ENCODE measurements around the gene OLFML2B. TPM values are rescaled to one million over a fixed set of nuclear protein-coding genes. Genes with fewer than 3 reads are reported as not detected.

OLFML2B gene
- polyA plus RNA-seq, 1 of the 3 experiments (the other 2 are of a cell fraction), result 7.3 TPM

DNA sequence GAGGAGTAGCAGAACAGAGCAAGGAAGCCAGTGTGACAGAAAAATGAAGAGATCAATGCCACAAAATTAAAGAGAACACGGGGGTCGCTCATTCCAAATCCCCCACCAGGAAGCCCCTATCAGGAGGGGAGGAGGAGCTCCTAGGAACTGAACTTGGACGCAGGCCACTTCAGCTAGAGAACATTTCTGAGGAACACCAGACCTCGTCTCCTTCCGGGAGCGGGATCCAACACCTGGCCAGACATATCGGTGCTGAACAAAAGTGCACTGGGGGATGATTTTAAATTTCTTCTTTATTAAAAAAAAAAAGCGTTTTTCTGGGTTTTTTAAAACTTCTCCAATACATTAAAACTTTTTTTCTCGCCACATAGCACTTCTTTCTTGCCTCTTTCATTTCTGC lies 40.8 kb downstream of the OLFML2B start:
- CTCF ChIA-PET, result interaction anchor here (1.0 to 1.5 kb wide), 2 partner anchors 30 to 54 kb away, joined by 4 to 5 read pairs; no protein-coding TSS in a partner anchor

More for the DNA sequence above, 40.8 kb downstream of the OLFML2B start:
- Histone ChIP-seq H4K20me1 (ENCODE audit: insufficient read depth) (no peaks in the 10 kb centered on the region), H3K79me2 (ENCODE audit: insufficient read depth) (no peaks in the 10 kb centered on the region), H3K4me1 (ENCODE audit: control insufficient read depth in 1 of 2, insufficient read depth in 2 of 2, low read depth in 1 of 2, low read length in 1 of 2) (no peaks in the 10 kb centered on the region), H3K9me2 (no peaks in the 10 kb centered on the region), H3K27me3 (ENCODE audit: insufficient read depth) (no peaks in the 10 kb centered on the region), H3K4me3 (ENCODE audit: low read depth in 2 of 2, low read length in 1 of 2) (no peak overlapping the region), H3K9ac (no peak overlapping the region), H2AFZ (ENCODE audit: low read depth) (no peak overlapping the region), H3K36me3 (replicated peaks in 1 of 2; ENCODE audit: control insufficient read depth in 1 of 2, insufficient read depth in 2 of 2, low read length in 1 of 2) (no peaks in the 10 kb centered on the region), H3K9me3 (no peaks in the 10 kb centered on the region), H3K4me2 (no peak overlapping the region), H3K27ac (ENCODE audit: low read depth in 2 of 2, low read length in 1 of 2) (no peak overlapping the region), H3F3A (replicated peaks; ENCODE audit: insufficient read depth) (no peaks in the 10 kb centered on the region)
- POLR2A ChIA-PET, result no interaction called here
- TF ChIP-seq NFIC (IDR thresholded peaks at IDR 0.05; ENCODE audit: borderline replicate concordance) (no peak), TEAD4 (IDR thresholded peaks at IDR 0.05; ENCODE audit: borderline replicate concordance, insufficient read depth) (no peak), GATA2 (CRISPR knock-in tag; IDR thresholded peaks at IDR 0.05) (no peak), MXI1 (IDR thresholded peaks at IDR 0.05; ENCODE audit: low read depth, low read length) (no peak), JUND (IDR thresholded peaks at IDR 0.05) (no peak), EZH2phosphoT487 (IDR thresholded peaks at IDR 0.05; ENCODE audit: borderline replicate concordance, low read depth) (no peak), NRF1 (IDR thresholded peaks at IDR 0.05; ENCODE audit: low read depth, low read length) (no peak), SMC3 (IDR thresholded peaks at IDR 0.05; ENCODE audit: low read depth, low read length) (no peak), RCOR1 (IDR thresholded peaks at IDR 0.05; ENCODE audit: low read length) (no peak), EP300 (IDR thresholded peaks at IDR 0.05; ENCODE audit: borderline replicate concordance in 1 of 2, low read depth in 1 of 2, low read length in 1 of 2) (no peak), GABPA (IDR thresholded peaks at IDR 0.05; ENCODE audit: low read depth) (no peak), FOSL2 (IDR thresholded peaks at IDR 0.05; ENCODE audit: borderline replicate concordance, low read depth) (no peak), YY1 (IDR thresholded peaks at IDR 0.05; ENCODE audit: low read depth) (no peak), FOXM1 (IDR thresholded peaks at IDR 0.05; ENCODE audit: low read depth) (no peak)
- TF ChIP-seq, protein P1, sequence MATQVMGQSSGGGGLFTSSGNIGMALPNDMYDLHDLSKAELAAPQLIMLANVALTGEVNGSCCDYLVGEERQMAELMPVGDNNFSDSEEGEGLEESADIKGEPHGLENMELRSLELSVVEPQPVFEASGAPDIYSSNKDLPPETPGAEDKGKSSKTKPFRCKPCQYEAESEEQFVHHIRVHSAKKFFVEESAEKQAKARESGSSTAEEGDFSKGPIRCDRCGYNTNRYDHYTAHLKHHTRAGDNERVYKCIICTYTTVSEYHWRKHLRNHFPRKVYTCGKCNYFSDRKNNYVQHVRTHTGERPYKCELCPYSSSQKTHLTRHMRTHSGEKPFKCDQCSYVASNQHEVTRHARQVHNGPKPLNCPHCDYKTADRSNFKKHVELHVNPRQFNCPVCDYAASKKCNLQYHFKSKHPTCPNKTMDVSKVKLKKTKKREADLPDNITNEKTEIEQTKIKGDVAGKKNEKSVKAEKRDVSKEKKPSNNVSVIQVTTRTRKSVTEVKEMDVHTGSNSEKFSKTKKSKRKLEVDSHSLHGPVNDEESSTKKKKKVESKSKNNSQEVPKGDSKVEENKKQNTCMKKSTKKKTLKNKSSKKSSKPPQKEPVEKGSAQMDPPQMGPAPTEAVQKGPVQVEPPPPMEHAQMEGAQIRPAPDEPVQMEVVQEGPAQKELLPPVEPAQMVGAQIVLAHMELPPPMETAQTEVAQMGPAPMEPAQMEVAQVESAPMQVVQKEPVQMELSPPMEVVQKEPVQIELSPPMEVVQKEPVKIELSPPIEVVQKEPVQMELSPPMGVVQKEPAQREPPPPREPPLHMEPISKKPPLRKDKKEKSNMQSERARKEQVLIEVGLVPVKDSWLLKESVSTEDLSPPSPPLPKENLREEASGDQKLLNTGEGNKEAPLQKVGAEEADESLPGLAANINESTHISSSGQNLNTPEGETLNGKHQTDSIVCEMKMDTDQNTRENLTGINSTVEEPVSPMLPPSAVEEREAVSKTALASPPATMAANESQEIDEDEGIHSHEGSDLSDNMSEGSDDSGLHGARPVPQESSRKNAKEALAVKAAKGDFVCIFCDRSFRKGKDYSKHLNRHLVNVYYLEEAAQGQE (IDR thresholded peaks at IDR 0.05; ENCODE audit: low read depth, low read length), result no peak
- TF ChIP-seq, protein P2, sequence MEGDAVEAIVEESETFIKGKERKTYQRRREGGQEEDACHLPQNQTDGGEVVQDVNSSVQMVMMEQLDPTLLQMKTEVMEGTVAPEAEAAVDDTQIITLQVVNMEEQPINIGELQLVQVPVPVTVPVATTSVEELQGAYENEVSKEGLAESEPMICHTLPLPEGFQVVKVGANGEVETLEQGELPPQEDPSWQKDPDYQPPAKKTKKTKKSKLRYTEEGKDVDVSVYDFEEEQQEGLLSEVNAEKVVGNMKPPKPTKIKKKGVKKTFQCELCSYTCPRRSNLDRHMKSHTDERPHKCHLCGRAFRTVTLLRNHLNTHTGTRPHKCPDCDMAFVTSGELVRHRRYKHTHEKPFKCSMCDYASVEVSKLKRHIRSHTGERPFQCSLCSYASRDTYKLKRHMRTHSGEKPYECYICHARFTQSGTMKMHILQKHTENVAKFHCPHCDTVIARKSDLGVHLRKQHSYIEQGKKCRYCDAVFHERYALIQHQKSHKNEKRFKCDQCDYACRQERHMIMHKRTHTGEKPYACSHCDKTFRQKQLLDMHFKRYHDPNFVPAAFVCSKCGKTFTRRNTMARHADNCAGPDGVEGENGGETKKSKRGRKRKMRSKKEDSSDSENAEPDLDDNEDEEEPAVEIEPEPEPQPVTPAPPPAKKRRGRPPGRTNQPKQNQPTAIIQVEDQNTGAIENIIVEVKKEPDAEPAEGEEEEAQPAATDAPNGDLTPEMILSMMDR (IDR thresholded peaks at IDR 0.05), result no peak
- TF ChIP-seq, protein P3, sequence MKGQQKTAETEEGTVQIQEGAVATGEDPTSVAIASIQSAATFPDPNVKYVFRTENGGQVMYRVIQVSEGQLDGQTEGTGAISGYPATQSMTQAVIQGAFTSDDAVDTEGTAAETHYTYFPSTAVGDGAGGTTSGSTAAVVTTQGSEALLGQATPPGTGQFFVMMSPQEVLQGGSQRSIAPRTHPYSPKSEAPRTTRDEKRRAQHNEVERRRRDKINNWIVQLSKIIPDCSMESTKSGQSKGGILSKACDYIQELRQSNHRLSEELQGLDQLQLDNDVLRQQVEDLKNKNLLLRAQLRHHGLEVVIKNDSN (IDR thresholded peaks at IDR 0.05; ENCODE audit: borderline replicate concordance, low read depth), result no peak
- TF ChIP-seq, protein P4, sequence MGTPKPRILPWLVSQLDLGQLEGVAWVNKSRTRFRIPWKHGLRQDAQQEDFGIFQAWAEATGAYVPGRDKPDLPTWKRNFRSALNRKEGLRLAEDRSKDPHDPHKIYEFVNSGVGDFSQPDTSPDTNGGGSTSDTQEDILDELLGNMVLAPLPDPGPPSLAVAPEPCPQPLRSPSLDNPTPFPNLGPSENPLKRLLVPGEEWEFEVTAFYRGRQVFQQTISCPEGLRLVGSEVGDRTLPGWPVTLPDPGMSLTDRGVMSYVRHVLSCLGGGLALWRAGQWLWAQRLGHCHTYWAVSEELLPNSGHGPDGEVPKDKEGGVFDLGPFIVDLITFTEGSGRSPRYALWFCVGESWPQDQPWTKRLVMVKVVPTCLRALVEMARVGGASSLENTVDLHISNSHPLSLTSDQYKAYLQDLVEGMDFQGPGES (IDR thresholded peaks at IDR 0.05; ENCODE audit: low read depth, low read length), result no peak
- TF ChIP-seq, protein P5, sequence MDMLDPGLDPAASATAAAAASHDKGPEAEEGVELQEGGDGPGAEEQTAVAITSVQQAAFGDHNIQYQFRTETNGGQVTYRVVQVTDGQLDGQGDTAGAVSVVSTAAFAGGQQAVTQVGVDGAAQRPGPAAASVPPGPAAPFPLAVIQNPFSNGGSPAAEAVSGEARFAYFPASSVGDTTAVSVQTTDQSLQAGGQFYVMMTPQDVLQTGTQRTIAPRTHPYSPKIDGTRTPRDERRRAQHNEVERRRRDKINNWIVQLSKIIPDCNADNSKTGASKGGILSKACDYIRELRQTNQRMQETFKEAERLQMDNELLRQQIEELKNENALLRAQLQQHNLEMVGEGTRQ (IDR thresholded peaks at IDR 0.05; ENCODE audit: borderline replicate concordance, low read depth, low read length), result no peak
- WGBS (ENCODE audit: low lambda C conversion rate), result 75% methylated on average over 9 of the region's 9 CpGs
- no peak for DNase-seq

Measured in SK-N-SH (cell line).